Fibroblast of lung (primary cell): ENCODE results near the gene TEX12. TPM values are rescaled to one million over a fixed set of nuclear protein-coding genes. Genes with fewer than 3 reads are reported as not detected.

Experiments
- DNase-seq, 2 donors: peaks; one replicate each; pipeline versions ENCODE4 v3.0.0 to v3.0.0-alpha.2; 2010; ENCODE audit warnings: low read depth in 2 of 2
- H2AFZ ChIP-seq: 2 replicates; pipeline ENCODE4 v1.5.1; 2012; ENCODE audit warnings: low read length, control low read depth, inconsistent platforms
- H3K27ac ChIP-seq: 2 replicates; pipeline ENCODE4 v1.5.1; 2011; ENCODE audit warnings: low read length, control low read depth; ENCODE audit not compliant: insufficient read depth
- H3K27me3 ChIP-seq: 2 replicates; pipeline ENCODE4 v1.5.1; 2011; ENCODE audit warnings: mild to moderate bottlenecking, low read length; ENCODE audit not compliant: control insufficient read depth, insufficient read depth
- H3K36me3 ChIP-seq: 2 replicates; pipeline ENCODE4 v1.5.1; 2011; ENCODE audit warnings: low read length; ENCODE audit not compliant: control insufficient read depth, insufficient read depth
- H3K4me1 ChIP-seq: 2 replicates; pipeline ENCODE4 v1.5.1; 2011; ENCODE audit warnings: low read length; ENCODE audit not compliant: control insufficient read depth, insufficient read depth; ENCODE audit errors: extremely low read depth
- H3K4me2 ChIP-seq: 2 replicates; pipeline ENCODE4 v1.5.1; 2011; ENCODE audit warnings: low read length, control low read depth; ENCODE audit not compliant: insufficient read depth; ENCODE audit errors: extremely low read depth
- H3K4me3 ChIP-seq, 4 experiments: fragments of 200-600 bp in 1 of 4; sonication (generic) in 1 of 4; replicated peaks in 1 of 4; 2 replicates each; pipeline ENCODE4 v1.5.1; 2011 to 2016; ENCODE audit warnings: low read length in 4 of 4, low read depth in 3 of 4, mild to moderate bottlenecking in 3 of 4, control low read depth in 2 of 4, inconsistent platforms in 1 of 4, mixed read lengths in 1 of 4; ENCODE audit not compliant: insufficient read depth in 1 of 4; ENCODE audit errors: control extremely low read depth in 1 of 4
- H3K79me2 ChIP-seq: 2 replicates; pipeline ENCODE4 v1.5.1; 2012; ENCODE audit warnings: mild to moderate bottlenecking, low read length, inconsistent platforms; ENCODE audit not compliant: control insufficient read depth, insufficient read depth
- H3K9ac ChIP-seq: 2 replicates; pipeline ENCODE4 v1.5.1; 2011; ENCODE audit warnings: mild to moderate bottlenecking, low read length, control low read depth; ENCODE audit not compliant: insufficient read depth
- H3K9me3 ChIP-seq: 2 replicates; pipeline ENCODE4 v1.5.1; 2012; ENCODE audit warnings: low read depth, low read length; ENCODE audit not compliant: control insufficient read depth, insufficient read depth
- H4K20me1 ChIP-seq: 2 replicates; pipeline ENCODE4 v1.5.1; 2011; ENCODE audit warnings: low read length; ENCODE audit not compliant: control insufficient read depth, insufficient read depth; ENCODE audit errors: extremely low read depth
- CTCF ChIP-seq, 2 donors: IDR thresholded peaks in 1 of 2; conservative IDR thresholded peaks in 1 of 2; 1 replicate in 1 of 2; 2 replicates in 1 of 2; pipeline ENCODE4 v1.5.1; 2011 to 2012; ENCODE audit warnings: low read length in 2 of 2, control low read depth in 1 of 2, inconsistent platforms in 1 of 2, low read depth in 1 of 2, mild to moderate bottlenecking in 1 of 2
- EZH2 ChIP-seq: IDR thresholded peaks from 2 replicates; pipeline ENCODE4 v1.5.1; 2012; ENCODE audit warnings: low read length, control low read depth, mild to moderate bottlenecking; ENCODE audit errors: missing control alignments
- polyA plus RNA-seq, 2 donors: library from polyadenylated mRNA; depleted of rRNA in 1 of 2; stranded (reverse) in 1 of 2; unstranded in 1 of 2; fragments of >200 nt; gene quantifications; 2 replicates each; pipeline ENCODE4 v1.2.1, GENCODE V29; 2011 to 2012; ENCODE audit warnings: missing spikeins in 1 of 2
- total RNA-seq: library from RNA; depleted of rRNA; stranded (reverse); fragments of >200 nt; gene quantifications from 2 replicates; pipeline ENCODE4 v1.2.1, GENCODE V29; 2014

TEX12 gene
- total and polyA plus RNA-seq, 2 donors (not counting 1 experiment from before 2014, with no cell fraction given), result 0.09 to 0.17 TPM

GRCh38 chr11:112123129-112123528, 44.0 kb upstream of the TEX12 start:
- no peak for DNase-seq
- no peak for TF ChIP-seq EZH2
- no peak for TF ChIP-seq CTCF (conservative IDR thresholded peaks at IDR 0.05 in 1 of 2, IDR thresholded peaks at IDR 0.05 in 1 of 2; ENCODE audit: low read depth in 1 of 2, low read length in 2 of 2)
- Histone ChIP-seq H3K4me1 (no peaks in the 10 kb centered on the region), H3K36me3 (no peaks in the 10 kb centered on the region), H3K27me3 (no peaks in the 10 kb centered on the region), H2AFZ (no peak overlapping the region), H3K9ac (no peak overlapping the region), H3K27ac (no peak overlapping the region), H4K20me1 (no peaks in the 10 kb centered on the region), H3K9me3 (no peaks in the 10 kb centered on the region), H3K4me3 (no peak overlapping the region), H3K4me2 (no peak overlapping the region), H3K79me2 (no peaks in the 10 kb centered on the region)

- Histone ChIP-seq H3K36me3 (no peaks in the 10 kb centered on the region), H3K27ac (no peak overlapping the region), H3K27me3 (no peaks in the 10 kb centered on the region), H3K4me3 (no peak overlapping the region), H3K9ac (no peak overlapping the region), H3K4me1 (peaks cover 5% of the 10 kb centered on the region), H3K9me3 (no peaks in the 10 kb centered on the region), H4K20me1 (no peaks in the 10 kb centered on the region), H3K4me2 (no peak overlapping the region), H3K79me2 (no peaks in the 10 kb centered on the region), H2AFZ (no peak overlapping the region)
- DNase-seq, result no peak
- no peak for TF ChIP-seq CTCF (conservative IDR thresholded peaks at IDR 0.05 in 1 of 2, IDR thresholded peaks at IDR 0.05 in 1 of 2; ENCODE audit: low read depth in 1 of 2, low read length in 2 of 2)
- TF ChIP-seq EZH2, result no peak
These were observed 40.1 kb upstream of the TEX12 start for GRCh38 chr11:112127056-112127455.

- Histone ChIP-seq H3K4me3 (no peak overlapping the region), H2AFZ (no peak overlapping the region), H3K27ac (no peak overlapping the region), H4K20me1 (no peaks in the 10 kb centered on the region), H3K27me3 (no peaks in the 10 kb centered on the region), H3K4me2 (no peak overlapping the region), H3K79me2 (no peaks in the 10 kb centered on the region), H3K9ac (no peak overlapping the region), H3K36me3 (no peaks in the 10 kb centered on the region), H3K9me3 (no peaks in the 10 kb centered on the region), H3K4me1 (peaks cover 5% of the 10 kb centered on the region)
- TF ChIP-seq EZH2 (no peak), CTCF (conservative IDR thresholded peaks at IDR 0.05 in 1 of 2, IDR thresholded peaks at IDR 0.05 in 1 of 2; ENCODE audit: low read depth in 1 of 2, low read length in 2 of 2) (no peak)
- DNase-seq, result peak; percentile 79 to 80
These were observed 38.6 kb upstream of the TEX12 start for GRCh38 chr11:112128483-112129121.
